HTERT RPE-1 (cell line): ENCODE measurements around the gene XXYLT1.

Source experiments
- in situ Hi-C: fragments of 300-500 bp; cut with MboI; formaldehyde crosslinking; loops from 4 replicates; pipeline ENCODE4 v1.14.3; 2020; ENCODE audit warnings: low sequenced_read_pairs

XXYLT1 gene

DNA sequence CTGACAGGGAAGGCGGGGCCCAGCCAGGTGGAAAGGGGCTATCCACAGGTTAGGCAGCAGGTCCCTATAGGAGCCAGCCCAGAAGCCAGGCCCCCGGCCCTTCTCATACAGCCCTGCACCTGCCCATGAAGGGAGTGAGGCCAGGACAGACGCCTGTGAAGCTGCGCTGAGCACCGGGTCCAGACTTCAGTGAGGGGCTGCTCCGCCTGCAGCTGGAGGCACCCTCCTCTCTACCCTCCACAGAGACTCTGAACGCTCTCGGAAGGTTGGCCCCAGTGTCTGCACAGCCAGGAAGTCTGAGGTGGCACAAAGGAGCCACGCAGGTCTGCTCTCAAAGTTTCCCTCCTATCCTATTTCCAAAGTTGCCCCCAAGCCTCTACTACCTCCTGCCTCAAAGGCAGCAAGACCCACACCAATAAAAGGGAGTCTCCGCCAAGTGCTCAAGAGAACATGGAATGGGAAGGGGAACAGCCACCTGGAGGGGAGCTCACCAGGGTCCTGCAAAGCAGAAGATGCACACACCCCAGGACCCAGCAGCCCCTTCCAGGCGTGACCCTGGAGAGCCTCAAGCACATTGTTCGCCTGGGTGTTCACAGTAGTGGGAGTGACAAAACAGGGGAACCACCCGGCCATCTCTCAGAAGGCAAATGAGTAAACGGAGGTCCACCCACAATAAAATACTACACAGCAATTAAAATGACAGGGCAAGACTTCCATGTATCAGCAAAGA lies 19.5 kb downstream of the XXYLT1 start:
- in situ Hi-C loops = no loop called here

DNA sequence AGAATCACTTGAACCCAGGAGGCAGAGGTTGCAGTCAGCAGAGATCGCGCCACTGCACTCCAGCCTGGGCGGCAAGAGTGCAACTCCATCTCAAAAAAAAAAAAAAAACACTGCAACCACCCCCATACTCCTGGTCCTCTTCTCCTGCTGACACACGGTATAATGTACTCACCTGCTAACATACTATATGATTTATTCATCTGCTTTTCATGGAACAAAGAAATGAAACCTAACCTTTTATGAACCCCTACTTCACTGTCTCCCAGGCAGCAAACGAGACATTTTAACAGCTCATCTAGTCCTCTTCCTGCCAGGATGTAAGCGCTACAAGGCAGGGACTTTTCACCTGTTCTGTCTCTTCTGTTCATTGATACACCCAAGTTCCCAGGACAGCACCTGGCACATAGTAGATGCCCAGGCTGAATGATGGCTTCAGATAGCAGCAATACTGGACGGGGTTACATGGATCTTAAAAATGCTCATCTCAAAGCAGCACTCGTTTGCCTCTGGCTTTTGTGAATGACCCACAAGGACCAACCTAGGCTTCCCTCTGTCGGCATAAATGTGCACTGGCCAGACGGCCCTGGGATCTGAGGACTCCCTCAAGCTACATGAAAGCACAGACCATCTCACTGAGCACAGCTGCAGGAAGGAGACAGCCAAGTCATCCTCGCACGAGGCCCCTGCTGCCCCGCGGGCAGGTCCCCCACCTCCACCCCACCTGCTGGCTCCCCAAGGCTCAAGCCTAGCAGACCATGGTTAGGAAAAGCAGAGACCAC lies 20.3 kb downstream of the XXYLT1 start:
- in situ Hi-C loops = no loop called here

DNA sequence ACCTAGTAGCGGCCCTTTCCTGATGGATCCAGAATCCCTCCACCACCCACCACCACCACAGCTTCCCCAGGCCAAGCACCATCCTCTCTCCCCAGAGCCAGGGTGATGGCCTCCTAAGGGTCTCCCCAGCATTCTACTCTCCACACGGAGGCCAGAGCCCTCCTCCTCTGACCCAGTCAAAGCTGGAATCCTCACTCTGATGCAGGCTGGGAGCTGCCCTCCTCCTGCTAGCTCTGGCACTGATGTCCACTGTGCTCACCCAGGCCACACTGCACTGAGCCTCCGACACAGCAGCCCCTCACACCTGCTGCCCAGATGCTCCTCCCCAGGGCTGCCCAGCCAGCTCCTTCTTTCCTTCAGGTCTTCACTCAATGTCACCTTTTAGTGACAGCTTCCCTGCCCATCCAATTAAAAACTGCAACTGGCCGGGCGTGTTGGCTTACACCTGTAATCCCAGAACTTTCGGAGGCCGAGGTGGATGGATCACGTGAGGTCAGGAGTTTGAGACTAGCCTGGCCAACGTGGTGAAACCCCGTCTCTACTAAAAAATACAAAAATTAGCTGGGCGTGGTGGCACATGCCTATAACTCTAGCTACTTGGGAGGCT lies 21.0 kb downstream of the XXYLT1 start:
- in situ Hi-C loops = no loop called here

DNA sequence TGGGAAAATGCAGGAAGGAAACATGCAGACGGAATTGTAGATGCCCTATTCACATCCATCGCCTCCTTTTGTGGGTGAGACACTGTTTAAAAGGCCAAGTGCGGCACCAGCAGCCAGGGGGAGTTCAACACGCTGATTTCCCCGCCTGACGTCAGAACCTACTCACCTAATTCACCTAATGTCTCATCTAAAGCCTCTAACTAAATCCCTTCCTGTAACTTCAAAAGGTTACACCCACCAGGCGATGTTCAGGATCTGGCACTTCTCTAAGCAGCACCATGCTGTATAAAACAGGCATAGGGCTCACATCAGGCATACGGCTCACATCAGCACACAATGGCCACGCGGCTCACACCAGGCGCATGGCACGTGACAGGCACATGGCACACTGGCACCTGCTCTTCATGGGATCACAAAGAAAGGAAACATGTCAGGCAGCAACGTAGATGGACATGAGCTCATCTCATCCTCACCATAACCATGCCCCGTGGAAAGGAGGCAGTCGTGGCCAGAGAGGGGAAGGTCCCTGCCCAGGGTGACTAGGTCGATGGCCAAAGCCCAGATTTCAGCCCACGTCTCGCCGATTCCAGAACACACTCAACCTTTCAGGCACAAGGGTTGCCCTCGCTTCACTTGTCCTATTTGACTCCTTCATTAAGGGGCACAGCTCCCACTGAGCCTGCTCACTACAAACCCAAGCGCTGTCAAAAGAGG lies 21.7 kb downstream of the XXYLT1 start:
- in situ Hi-C loops = no loop called here

DNA sequence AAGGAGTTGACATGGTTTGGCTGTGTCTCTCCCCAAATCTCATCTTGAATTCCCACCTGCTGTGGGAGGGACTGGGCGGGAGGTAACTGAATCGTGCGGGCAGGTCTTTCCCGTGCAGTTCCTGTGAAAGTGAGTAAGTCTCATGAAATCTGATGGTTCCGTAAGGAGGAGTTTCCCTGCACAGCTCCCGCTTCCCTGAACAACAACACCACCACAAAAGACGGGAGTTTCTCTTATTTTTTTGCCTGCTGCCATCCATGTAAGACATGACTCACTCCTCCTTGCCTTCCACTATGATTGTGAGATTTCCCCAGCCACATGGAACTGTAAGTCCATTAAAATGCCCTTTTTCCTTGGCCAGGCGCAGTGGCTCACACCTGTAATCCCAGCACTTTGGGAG lies 22.7 kb downstream of the XXYLT1 start:
- in situ Hi-C loops = no loop called here

DNA sequence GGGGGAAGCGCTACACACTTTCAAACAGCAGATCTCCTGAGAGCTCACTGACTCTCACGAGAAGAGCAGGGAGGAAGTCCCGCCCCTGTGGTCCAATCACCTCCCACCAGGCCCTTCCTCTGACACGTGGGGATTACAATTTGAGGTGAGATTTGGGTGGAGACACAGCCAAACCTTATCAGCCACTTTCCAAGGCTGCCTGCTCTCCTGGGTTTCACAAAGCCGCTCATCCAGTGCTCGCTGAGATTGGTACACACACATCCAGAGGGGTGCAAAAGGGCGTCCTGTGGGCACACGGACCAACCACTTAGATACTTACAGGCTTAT lies 23.1 kb downstream of the XXYLT1 start:
- in situ Hi-C loops = no loop called here

DNA sequence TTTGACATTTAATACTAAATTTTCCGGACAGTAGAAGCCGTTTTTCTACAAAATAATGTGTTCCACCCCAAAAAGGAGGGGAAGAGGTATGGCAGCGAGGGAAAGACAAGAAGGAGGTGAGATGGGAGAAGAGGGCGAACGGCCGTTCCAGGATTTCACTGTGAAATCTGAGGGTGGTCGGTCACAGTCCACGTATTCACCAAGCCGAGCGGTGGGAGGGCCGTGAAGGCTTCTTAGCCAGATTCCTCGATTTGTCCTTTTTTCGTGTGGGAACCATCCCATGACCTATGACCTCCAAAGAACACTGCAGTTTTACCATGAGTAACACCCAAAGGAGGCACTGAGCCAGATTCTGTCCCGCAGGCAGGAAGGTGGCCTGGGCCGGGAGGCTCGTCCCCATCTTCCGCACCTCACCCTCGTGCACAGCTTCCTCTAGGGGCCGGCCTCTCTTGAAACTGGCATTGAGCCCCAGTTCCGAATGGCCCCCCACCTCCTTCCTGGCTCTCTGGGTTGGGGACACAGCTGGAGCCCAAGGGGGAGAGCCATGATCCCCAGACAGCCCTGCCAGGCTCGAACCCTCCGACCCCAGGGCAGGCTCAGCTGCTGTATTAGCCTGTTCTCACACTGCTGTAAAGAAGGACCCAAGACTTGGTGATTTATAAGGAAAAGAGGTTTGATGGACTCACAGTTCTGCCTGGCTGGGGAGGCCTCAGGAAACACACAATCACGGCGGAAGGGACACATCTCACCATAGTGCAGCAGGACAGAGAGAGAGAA lies 23.7 kb downstream of the XXYLT1 start:
- in situ Hi-C loops = no loop called here

DNA sequence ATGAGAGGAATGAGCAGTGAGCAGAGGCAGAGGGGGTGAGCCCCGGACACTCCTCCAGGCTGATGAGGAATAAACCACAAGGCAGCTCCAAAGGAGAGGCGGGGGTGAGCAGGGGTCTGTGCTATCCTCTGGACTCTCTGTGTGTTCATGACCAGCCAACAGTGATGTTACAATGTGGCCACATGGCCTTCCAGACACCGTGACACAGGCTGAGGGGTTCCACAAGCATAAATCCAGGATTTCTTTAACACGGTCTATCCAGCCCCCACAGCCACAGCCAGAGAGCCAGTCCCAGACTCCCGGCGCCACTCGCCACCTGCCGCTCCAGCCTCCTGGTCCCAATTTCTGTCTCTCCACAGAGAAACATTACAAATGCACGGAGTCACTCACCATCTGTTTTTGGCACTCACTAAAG lies 24.4 kb downstream of the XXYLT1 start:
- in situ Hi-C loops = no loop called here

DNA sequence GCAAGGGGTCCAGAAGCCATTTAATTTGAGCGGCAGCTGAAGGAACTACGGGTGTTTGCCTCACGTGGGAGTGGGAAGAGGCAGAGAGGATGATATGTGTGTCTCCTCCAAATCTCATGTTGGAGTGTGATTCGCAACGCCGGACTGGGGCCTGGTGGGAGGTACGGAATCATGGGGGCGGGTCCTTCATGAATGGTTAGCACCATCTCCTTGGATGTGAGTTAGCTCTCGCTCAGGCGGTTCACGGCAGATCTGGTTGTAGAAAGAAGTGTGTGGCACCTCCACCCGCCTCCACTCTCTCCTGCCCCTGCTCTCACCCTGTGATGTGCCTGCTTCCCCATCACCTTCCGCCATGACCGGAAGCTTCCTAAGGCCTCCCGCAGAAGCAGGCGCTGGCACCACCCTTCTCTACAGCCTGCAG lies 25.4 kb downstream of the XXYLT1 start:
- in situ Hi-C loops = no loop called here

DNA sequence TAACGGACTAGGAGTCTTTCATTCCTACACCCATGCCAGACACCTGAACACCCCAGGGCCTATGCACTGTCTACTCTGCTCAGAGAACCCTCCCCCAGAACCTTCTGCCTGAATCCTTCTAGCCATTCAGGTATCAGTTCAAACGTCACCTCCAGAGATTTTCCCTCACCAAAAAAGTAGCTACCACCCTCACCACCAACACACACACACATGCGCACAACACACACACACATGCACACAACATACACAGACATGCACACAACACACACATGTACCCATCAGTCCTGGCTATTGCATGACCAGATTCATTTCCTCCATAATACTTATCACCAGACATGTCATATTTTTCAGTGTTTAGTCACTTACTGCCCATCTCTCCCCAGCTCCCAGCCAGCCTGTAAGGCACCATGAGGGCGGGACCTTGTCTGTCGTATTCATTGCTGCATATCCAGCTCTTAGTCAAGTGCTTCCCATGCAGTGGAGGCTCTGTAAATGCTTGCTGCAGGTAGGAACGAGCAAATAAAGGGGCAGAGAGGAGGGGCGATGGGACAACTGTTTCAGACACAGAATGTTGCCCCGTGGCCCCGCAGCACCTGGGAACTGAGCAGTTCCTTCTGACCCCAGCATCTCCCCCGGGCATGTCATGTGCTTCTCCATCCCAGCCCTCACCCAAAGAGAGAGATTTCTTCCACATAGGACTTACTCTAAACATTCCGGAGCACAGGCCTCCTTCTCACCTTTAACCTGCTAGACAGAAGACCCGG lies 29.2 kb downstream of the XXYLT1 start:
- in situ Hi-C loops = no loop called here

DNA sequence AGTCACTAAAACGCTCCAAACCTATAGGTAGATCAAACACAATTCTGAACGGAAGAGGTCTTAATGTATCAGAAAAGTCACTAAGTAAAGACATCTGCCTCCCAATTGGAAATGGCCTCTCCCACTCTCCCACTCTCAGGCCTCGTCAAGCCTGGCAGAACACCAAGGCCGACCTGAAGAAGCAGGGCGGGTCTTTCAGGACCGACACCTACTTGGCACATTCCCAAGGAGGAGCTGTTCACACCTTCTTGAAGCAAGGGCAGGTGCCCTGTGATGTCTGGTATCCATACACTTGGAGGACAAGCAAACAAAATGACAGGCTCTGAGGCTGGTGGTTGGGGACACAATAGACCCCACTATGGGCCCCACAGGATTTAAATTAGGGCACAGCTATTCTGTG lies 30.0 kb downstream of the XXYLT1 start:
- in situ Hi-C loops = no loop called here

DNA sequence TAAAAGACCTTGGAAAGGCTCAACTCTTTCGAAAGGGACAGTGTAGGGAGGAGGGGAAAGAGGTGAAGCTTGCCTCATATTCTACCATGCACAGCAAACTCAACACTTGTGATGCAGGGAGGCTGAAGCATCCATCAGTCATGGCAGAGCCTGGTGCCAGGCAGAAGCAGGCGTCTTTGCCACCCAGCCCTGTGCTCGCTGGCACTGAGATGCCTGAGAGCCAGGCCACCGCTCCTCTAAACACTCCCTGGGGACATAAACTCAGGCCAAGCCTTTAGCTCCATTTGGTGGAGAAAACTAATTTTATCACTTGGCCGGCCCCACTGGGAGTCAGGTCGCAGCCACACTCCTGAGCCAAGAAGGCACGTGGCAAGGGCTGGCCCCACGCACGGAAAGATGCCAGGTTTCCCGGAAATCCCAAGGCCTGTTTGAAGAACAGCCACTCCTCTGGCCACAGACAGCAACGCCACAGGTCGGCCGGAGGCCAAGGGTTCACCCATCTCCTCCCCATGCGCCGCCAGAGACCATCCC lies 30.7 kb downstream of the XXYLT1 start:
- in situ Hi-C loops = no loop called here

DNA sequence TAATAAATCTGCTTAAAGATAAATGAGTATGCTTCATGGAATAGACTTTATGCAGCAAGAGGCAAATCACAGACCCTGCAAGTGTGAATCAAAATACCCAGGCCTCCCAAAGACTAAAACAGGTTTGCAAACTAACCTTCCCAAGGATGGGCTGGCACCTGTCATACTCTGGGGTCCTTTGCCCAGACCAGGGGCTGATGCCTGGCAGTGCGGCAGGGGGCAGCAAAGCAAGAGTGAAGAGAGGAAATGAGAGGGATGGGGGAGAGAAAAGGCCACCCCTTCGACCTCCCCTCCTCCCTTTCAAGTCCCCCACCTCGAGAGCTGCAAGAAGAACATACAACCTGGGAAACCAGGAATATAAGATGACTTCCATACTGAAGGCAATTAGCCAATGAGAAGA lies 31.8 kb downstream of the XXYLT1 start:
- in situ Hi-C loops = no loop called here

DNA sequence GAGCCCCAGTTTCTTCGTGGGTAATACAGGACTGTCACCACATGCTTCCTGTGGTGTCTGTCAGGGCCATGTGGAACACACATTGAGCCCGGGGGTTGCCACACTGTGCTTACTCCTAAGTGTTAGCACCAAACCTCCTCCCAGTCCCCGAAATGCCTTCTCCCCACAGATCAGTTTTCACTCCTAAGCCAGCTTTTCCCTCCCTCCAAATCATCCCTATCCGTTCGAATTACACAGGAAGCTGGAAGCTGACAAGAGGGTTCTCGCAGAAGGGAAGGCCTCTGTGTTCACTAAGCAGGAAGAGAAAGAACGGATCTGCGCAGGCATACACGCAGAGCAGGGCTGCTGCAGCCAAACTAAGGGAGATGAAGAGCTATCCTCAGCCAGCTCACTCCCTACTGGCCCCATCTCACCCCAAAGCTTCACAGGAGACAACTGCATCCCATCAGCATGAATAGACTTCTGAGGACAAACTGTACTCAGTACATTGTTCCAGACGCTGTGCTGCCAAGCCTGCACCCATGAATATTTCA lies 32.3 kb downstream of the XXYLT1 start:
- in situ Hi-C loops = no loop called here

DNA sequence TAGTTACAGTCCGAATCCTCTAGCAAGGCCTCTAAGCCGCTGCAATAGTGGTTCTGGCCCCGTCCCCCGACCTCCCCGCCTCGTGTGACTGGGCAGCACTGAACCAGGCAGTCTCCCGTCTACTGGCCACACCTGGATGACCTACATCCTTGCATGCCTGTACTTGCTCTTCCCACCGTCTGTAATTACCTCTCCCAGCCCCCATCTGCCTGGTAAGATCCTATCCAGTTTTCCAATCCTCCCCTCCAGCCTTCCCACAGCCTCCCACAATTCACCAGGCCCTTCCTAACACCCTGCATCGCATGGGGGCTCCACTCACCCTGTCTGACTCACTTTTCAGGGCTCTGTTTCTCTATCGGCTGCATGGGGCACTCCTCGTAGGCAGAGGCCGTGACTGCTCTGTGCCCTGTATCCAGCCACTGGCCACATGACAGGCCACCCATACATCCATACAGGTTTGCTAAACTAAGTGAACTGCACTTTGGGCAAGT lies 32.8 kb downstream of the XXYLT1 start:
- in situ Hi-C loops = no loop called here

DNA sequence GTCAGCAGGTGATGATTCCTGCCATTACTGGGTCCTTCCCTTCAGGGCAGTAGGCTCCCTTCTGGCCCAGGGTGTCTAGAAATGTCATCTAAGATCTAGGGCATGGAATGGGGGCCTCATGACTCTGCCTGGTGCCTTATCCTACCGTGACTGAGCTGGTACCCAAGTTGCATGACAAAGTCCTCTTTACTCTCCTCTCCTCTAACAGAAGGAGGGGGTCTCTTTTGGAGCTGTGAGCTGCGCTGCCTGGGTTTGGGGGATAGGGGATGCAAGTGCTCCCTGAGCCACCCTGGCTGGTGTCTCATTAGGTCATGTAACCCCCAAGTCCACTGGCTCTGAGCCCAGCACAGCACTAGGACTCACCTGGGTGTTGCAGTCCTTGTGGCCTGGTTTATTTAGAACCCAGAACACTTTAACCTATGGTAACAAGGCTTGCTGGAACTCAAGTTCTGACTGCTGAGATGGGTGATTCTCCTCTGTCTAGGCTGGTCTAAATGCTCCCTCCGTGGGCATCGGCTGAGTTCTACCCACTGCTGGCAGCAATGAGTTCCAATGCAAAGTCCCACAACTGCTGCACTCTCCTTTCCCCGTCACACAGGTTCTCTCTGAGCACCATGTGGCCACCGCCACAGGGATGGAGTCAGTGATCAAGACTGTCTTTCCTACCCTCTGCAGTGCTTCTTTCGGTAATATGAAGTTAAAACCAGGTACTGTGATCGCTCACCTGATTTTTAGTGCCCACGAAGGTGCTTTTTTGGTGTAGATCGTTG lies 34.0 kb downstream of the XXYLT1 start:
- in situ Hi-C loops = no loop called here

DNA sequence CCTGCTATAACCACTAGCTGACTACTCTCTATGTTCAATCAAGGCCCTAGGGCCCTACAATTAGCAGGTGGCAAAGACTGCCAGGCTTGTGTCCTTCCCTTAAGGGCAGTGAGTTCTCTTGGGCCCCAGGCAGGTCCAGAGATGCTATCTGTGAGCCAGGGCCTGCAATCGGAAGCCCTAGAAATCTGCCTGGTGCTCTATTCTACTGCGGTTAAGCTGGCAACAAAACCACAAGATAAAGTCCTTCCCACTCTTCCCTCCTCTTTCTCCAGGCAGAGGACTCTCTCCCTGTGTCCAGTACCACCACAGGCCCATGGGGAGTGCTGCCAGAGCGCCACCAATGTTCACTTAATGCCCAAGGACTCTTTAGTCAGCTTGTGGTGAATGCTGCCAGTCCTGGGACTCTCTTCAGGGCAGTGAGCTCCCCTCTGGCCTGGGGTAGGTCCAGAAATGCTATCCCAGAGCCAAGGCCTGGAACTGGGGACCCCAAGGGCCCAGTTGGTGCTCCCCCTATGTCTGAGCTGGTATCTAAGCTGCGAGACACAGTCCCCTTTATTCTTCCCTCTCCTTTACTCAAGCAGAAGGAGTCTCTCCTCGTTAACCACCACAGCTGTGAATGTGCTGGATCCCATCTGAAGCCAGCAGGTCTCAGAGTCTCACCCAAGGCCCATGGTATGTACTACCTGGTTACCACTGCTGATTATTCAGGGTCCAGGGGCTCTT lies 34.7 kb downstream of the XXYLT1 start:
- in situ Hi-C loops = no loop called here

DNA sequence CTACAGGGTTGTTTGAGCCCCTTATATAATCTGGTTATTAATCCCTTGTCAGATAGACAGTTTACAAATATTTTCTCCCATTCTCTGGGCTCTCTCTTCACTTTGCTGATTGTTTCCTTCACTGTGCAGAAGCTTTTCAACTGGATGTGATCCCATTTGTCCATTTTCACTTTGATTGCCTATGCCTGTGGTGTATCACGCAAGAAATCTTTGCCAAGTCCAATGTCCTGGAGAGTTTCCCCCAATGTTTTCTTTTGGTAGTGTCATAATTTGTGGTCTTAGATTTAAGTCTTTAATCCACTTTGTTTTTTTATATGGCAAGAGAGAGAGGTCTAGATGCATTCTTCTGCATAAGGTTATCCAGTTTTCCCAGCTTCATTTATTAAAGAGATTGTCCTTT lies 40.7 kb downstream of the XXYLT1 start:
- in situ Hi-C loops = no loop called here
